WTC11 (cell line): ENCODE measurements around the gene YIF1A. TPM values are rescaled to one million over a fixed set of nuclear protein-coding genes. Genes with fewer than 3 reads are reported as not detected.

Experiments
- ATAC-seq: fragments of 200-7000 bp; cut with Tn5 transposase; 2 replicates; pipeline ENCODE4 v1.10.0; 2021; ENCODE audit warnings: mild to moderate bottlenecking, moderate library complexity
- CTCF ChIA-PET: fragments of 300-600 bp; sonication (Branson Sonifier 250); formaldehyde crosslinking; loops from one replicate; lab custom pipeline; 2021; ENCODE audit warnings: antibody characterized with exemption; lab: Charles Lee
- POLR2A ChIA-PET: fragments of 350-600 bp; sonication (Branson Sonifier 250); formaldehyde crosslinking; loops from one replicate; lab custom pipeline; 2021; ENCODE audit warnings: antibody characterized with exemption; lab: Charles Lee
- DNase-seq: peaks from one replicate; pipeline ENCODE4 v3.0.0; 2021; ENCODE audit warnings: low spot score
- H3K27ac Mint-ChIP-seq: 2 replicates; pipeline ENCODE4 v1.8.0; 2021; ENCODE audit warnings: mixed read lengths
- H3K27me3 Mint-ChIP-seq: 2 replicates; pipeline ENCODE4 v1.8.0; 2021; ENCODE audit warnings: low read depth, mild to moderate bottlenecking, moderate library complexity, mixed read lengths
- H3K36me3 Mint-ChIP-seq: 2 replicates; pipeline ENCODE4 v1.8.0; 2021; ENCODE audit warnings: mixed read lengths
- H3K4me1 Mint-ChIP-seq: 2 replicates; pipeline ENCODE4 v1.8.0; 2022; ENCODE audit warnings: mixed read lengths
- H3K4me3 Mint-ChIP-seq: 2 replicates; pipeline ENCODE4 v1.8.0; 2021; ENCODE audit warnings: mild to moderate bottlenecking, moderate library complexity, mixed read lengths
- H3K9me3 Mint-ChIP-seq: 2 replicates; pipeline ENCODE4 v1.8.0; 2021; ENCODE audit warnings: mixed read lengths
- ETV6 ChIP-seq: sonication (generic); formaldehyde crosslinking; IDR thresholded peaks from 2 replicates; pipeline ENCODE4 v1.8.1; 2022; ENCODE audit warnings: mild to moderate bottlenecking, missing genetic modification reagents
- FOXK1 ChIP-seq: sonication (generic); formaldehyde crosslinking; IDR thresholded peaks from 2 replicates; pipeline ENCODE4 v1.8.0; 2022; ENCODE audit warnings: mild to moderate bottlenecking, moderate library complexity, missing genetic modification reagents
- GABPB1 ChIP-seq: sonication (generic); formaldehyde crosslinking; IDR thresholded peaks from 2 replicates; pipeline ENCODE4 v1.8.1; 2023; ENCODE audit warnings: mild to moderate bottlenecking, missing genetic modification reagents
- NFATC4 ChIP-seq: fragments of 250-450 bp; sonication (Bioruptor Pico); IDR thresholded peaks from 2 replicates; pipeline ENCODE4 v1.9.0; 2021; ENCODE audit warnings: mild to moderate bottlenecking
- NR2C2 ChIP-seq: sonication (generic); formaldehyde crosslinking; IDR thresholded peaks from 2 replicates; pipeline ENCODE4 v1.8.0; 2022; ENCODE audit warnings: mild to moderate bottlenecking, missing genetic modification reagents
- PRRX2 ChIP-seq: fragments of 250-450 bp; sonication (Bioruptor Pico); IDR thresholded peaks from 2 replicates; pipeline ENCODE4 v1.8.0; 2021; ENCODE audit warnings: mild to moderate bottlenecking
- RELA ChIP-seq: sonication (generic); formaldehyde crosslinking; IDR thresholded peaks from 2 replicates; pipeline ENCODE4 v1.8.1; 2022; ENCODE audit warnings: missing genetic modification reagents, mild to moderate bottlenecking, borderline replicate concordance
- SMAD3 ChIP-seq: sonication (generic); formaldehyde crosslinking; IDR thresholded peaks from 2 replicates; pipeline ENCODE4 v1.8.0; 2022; ENCODE audit warnings: missing genetic modification reagents, mild to moderate bottlenecking, borderline replicate concordance
- ZNF121 ChIP-seq: sonication (generic); formaldehyde crosslinking; IDR thresholded peaks from 2 replicates; pipeline ENCODE4 v1.8.0; 2023; ENCODE audit warnings: missing genetic modification reagents
- ZNF317 ChIP-seq: sonication (generic); formaldehyde crosslinking; IDR thresholded peaks from 2 replicates; pipeline ENCODE4 v1.8.1; 2023; ENCODE audit warnings: low read depth, mild to moderate bottlenecking, moderate library complexity, missing genetic modification reagents, borderline replicate concordance
- total RNA-seq: library from RNA; stranded (reverse); gene quantifications from 3 replicates; pipeline ENCODE4 v1.2.3, GENCODE V29; 2021
- TF ChIP-seq, protein P1 (sequence below): sonication (generic); formaldehyde crosslinking; IDR thresholded peaks from 2 replicates; pipeline ENCODE4 v1.8.1; 2023; ENCODE audit warnings: mild to moderate bottlenecking, moderate library complexity, missing genetic modification reagents
- TF ChIP-seq, protein P2 (sequence below): fragments of 250-450 bp; sonication (Bioruptor Pico); IDR thresholded peaks from 2 replicates; pipeline ENCODE4 v2.1.2; 2022; ENCODE audit warnings: mild to moderate bottlenecking, moderate library complexity
- TF ChIP-seq, protein P3 (sequence below): sonication (generic); formaldehyde crosslinking; IDR thresholded peaks from 2 replicates; pipeline ENCODE4 v1.8.1; 2022; ENCODE audit warnings: low read depth, missing genetic modification reagents, borderline replicate concordance
- TF ChIP-seq, protein P4 (sequence below): sonication (generic); formaldehyde crosslinking; IDR thresholded peaks from 2 replicates; pipeline ENCODE4 v1.8.1; 2023; ENCODE audit warnings: mild to moderate bottlenecking, missing genetic modification reagents, moderate library complexity

YIF1A gene
- total RNA-seq, 1 experiment from 2014 or later: 86.9 TPM

DNA sequence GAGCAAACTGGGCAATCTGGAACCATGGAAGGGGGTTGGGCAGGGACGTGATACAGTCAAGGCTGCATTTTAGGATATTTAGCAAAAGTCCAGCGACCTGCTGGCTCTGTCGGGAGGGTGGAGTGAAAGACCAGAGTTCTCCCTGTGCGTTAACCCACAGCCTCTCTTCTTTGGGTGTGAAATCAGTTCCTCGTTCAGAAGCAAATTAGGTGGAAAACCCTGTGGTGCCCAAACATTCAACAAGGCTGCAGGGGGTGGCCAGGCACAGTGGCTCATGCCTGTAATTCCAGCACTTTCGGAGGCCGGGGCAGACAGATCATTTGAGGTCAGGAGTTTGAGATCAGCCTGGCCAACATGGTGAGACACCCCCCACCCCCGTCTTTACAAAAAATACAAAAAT is 8.7 kb upstream of the YIF1A start (continued):
- TF ChIP-seq, protein P1, sequence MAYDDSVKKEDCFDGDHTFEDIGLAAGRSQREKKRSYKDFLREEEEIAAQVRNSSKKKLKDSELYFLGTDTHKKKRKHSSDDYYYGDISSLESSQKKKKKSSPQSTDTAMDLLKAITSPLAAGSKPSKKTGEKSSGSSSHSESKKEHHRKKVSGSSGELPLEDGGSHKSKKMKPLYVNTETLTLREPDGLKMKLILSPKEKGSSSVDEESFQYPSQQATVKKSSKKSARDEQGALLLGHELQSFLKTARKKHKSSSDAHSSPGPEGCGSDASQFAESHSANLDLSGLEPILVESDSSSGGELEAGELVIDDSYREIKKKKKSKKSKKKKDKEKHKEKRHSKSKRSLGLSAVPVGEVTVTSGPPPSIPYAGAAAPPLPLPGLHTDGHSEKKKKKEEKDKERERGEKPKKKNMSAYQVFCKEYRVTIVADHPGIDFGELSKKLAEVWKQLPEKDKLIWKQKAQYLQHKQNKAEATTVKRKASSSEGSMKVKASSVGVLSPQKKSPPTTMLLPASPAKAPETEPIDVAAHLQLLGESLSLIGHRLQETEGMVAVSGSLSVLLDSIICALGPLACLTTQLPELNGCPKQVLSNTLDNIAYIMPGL (CRISPR knock-in tag): no peak
- TF ChIP-seq ZNF121 (CRISPR knock-in tag): no peak

DNA sequence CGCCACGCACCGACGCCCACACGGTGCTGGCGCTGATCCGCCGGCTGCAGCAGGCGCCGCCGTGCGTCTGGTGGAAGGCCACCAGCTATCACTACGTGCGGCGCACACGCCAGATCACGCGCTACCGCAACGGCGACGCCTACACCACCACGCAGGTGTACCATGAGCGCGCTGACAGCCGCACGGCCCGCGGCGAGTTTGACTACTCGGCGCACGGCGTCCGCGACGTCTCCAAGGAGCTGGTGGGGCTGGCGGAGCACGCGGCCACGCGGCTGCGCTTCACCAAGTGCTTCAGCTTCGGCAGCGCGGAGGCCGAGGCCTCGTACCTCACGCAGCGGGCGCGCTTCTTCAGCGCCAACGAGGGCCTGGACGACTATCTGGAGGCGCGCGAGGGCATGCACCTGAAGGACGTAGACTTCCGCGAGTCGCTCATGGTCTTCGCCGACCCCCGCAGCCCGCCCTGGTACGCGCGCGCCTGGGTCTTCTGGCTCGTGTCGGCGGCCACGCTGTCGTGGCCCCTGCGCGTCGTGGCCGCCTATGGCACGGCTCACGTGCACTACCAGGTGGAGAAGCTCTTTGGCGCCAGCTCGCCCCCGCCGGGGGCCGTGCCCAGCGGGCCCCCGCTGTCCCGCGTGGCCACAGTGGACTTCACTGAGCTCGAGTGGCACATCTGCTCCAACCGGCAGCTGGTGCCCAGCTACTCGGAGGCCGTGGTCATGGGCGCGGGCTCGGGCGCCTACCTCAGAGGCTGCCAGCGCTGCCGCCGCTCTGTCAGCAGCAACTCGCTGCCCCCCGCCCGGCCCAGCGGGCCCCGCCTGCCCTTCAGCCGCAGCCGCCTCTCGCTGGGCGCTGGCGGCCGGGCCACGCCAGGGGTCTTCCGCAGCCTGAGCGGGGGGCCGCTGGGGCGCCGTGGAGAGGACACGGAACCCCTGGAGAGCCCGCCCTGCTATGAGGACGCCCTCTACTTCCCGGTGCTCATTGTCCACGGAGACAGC is 6.0 kb upstream of the YIF1A start:
- DNase-seq: no peak
- no peak overlapping the region; the same call in 1 of the 2 replicates for H3K4me3 Mint-ChIP-seq
- no peak for TF ChIP-seq ZNF317
- TF ChIP-seq, protein P1 (CRISPR knock-in tag): 0 out of 2 replicates have a peak, but pooled peaks have one; percentile 34
- no peak for TF ChIP-seq ETV6 (CRISPR knock-in tag)
- TF ChIP-seq, all 79 proteins: peak for 1
- H3K4me1 Mint-ChIP-seq: peaks cover 22% of the 10 kb centered on the region
- ATAC-seq: no peak
- no peaks in the 10 kb centered on the region for H3K9me3 Mint-ChIP-seq
- peaks cover 32% of the 10 kb centered on the region for H3K27me3 Mint-ChIP-seq
- H3K27ac Mint-ChIP-seq: no peak overlapping the region
- ChIA-PET CTCF (interaction anchor here (1.2 to 2.3 kb wide), 3 partner anchors 18 to 94 kb away, joined by 3 to 8 read pairs (median 3); no protein-coding TSS in a partner anchor), POLR2A (no interaction called here)
- H3K36me3 Mint-ChIP-seq: no peaks in the 10 kb centered on the region

DNA sequence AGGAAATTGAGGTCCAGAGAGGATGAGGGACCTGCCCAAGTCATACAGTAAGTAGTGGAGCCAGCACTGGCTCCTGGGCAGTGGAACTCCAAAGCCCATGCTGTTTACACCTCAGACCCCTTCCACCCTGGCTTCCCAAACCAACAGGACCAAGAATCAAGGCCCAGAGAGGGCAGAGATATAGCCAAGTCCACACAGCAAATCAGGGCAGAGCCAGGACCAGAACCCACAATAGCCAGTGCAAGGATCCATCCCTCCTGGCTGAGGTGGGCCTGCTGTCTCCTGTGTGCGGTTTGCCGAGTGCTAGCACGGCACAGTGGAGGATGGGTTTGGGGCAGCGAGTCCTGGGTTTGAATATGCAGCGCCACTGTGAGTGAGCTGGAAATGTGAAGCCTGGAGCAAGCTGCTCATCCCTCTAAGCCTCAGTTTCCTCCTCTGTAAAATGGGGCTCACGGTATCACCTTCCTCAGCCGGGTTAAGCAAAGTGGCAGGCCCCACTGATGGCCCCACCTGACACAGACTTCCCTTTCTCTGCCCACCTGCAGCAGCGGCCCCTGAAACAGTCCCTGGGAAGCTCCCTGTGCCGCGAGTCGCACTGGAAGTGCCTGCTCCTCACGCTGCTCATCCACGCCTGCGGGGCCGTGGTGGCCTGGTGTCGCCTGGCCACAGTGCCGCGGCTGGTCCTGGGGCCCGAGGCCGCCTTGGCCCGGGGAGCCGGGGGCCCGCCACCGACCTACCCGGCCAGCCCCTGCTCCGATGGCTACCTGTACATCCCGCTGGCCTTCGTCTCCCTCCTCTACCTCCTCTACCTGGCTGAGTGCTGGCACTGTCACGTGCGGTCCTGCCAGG is 5.1 kb upstream of the YIF1A start:
- POLR2A ChIA-PET: no interaction called here
- TF ChIP-seq PRRX2 (CRISPR knock-in tag) (no peak), NFATC4 (CRISPR knock-in tag) (no peak), ZNF317 (no peak), GABPB1 (CRISPR knock-in tag) (no peak), SMAD3 (CRISPR knock-in tag) (no peak), NR2C2 (CRISPR knock-in tag) (no peak), FOXK1 (CRISPR knock-in tag) (no peak), RELA (CRISPR knock-in tag) (no peak)
- TF ChIP-seq, protein P2, sequence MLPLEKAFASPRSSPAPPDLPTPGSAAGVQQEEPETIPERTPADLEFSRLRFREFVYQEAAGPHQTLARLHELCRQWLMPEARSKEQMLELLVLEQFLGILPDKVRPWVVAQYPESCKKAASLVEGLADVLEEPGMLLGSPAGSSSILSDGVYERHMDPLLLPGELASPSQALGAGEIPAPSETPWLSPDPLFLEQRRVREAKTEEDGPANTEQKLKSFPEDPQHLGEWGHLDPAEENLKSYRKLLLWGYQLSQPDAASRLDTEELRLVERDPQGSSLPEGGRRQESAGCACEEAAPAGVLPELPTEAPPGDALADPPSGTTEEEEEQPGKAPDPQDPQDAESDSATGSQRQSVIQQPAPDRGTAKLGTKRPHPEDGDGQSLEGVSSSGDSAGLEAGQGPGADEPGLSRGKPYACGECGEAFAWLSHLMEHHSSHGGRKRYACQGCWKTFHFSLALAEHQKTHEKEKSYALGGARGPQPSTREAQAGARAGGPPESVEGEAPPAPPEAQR (CRISPR knock-in tag): no peak
- TF ChIP-seq, protein P3, sequence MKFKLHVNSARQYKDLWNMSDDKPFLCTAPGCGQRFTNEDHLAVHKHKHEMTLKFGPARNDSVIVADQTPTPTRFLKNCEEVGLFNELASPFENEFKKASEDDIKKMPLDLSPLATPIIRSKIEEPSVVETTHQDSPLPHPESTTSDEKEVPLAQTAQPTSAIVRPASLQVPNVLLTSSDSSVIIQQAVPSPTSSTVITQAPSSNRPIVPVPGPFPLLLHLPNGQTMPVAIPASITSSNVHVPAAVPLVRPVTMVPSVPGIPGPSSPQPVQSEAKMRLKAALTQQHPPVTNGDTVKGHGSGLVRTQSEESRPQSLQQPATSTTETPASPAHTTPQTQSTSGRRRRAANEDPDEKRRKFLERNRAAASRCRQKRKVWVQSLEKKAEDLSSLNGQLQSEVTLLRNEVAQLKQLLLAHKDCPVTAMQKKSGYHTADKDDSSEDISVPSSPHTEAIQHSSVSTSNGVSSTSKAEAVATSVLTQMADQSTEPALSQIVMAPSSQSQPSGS (CRISPR knock-in tag): no peak
- TF ChIP-seq, protein P4, sequence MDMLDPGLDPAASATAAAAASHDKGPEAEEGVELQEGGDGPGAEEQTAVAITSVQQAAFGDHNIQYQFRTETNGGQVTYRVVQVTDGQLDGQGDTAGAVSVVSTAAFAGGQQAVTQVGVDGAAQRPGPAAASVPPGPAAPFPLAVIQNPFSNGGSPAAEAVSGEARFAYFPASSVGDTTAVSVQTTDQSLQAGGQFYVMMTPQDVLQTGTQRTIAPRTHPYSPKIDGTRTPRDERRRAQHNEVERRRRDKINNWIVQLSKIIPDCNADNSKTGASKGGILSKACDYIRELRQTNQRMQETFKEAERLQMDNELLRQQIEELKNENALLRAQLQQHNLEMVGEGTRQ (CRISPR knock-in tag): no peak
- TF ChIP-seq, all 79 proteins: peak for 0
- Mint-ChIP-seq H3K4me3 (peak overlapping the region; percentile 37), H3K9me3 (no peaks in the 10 kb centered on the region), H3K27ac (no peak overlapping the region), H3K4me1 (peaks cover 26% of the 10 kb centered on the region), H3K36me3 (no peaks in the 10 kb centered on the region), H3K27me3 (peaks cover 38% of the 10 kb centered on the region)
- CTCF ChIA-PET: interaction anchor here (1.2 to 2.3 kb wide), 2 partner anchors 19 to 29 kb away, joined by 3 to 8 read pairs; no protein-coding TSS in a partner anchor
- no peak for ATAC-seq
- no peak for DNase-seq
